Peyer's patch (tissue), 4 donors: ENCODE data around the gene CHRNE.

Experiments used
- CTCF ChIP-seq, 6 experiments: fragments of 450-650 bp in 4 of 6; fragments of 200-600 bp in 2 of 6; sonication (generic) in 1 of 6; IDR thresholded peaks; one replicate each; pipeline ENCODE4 v1.5.1; 2017 to 2019; ENCODE audit warnings: antibody characterized with exemption in 6 of 6, mild to moderate bottlenecking in 3 of 6, moderate library complexity in 1 of 6
- POLR2A ChIP-seq, 2 donors: fragments of 450-650 bp; IDR thresholded peaks; one replicate each; pipeline ENCODE4 v1.5.1; 2017; ENCODE audit warnings: antibody characterized with exemption in 2 of 2, mild to moderate bottlenecking in 2 of 2, moderate library complexity in 2 of 2

DNA sequence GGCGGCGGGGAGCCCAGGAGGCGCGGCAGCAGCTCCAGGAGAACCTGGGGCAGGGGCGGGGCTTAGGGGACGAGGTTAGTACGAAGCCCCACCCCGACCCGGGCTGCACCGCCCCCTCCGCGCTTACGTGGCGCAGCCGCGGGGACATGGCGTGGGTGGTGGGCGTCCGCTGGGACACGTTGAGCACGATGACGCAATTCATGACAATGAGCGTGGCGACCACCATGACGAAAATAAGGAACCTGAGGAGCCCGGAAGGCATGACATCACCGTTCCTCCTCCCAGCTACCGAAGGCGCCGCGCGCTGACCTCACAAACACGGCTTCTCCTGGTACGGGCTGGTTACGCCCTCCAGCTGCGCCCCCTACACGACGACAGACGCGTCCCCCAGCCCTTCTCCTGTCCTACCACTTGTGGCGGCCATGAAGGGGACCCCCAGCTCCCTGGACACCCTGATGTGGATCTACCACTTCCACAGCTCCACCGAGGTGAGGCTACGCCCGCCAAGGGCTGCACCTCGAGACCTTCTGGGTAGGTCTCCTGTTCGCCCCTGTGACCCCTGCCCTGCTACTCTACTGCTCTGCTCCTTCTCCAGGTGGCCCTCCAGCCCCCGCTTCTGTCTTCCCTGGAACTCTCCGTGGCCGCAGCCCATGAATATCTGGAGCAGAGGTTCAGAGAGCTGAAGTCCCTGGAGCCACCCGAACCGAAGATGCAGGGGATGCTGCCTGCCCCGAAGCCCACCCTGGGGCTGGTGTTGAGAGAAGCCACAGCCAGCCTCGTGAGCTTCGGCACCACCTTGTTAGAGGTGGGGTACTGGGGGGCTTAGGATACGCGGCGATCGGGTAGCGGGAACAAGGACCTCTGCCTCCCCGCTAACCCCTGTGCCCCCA is 3.3 kb downstream of the CHRNE start, which contains the start of gene C17orf107:
- TF ChIP-seq CTCF (IDR thresholded peaks at IDR 0.05) (no peak), POLR2A (IDR thresholded peaks at IDR 0.05) (no peak)
